NOMO-1 treated with DMSO at 0.1 percent for 48 hours (cell line): ENCODE results near the gene MOCS2.
A peak's percentile ranks its signal among the peaks of the same experiment; 100 is the strongest.

Source experiments
- DNase-seq: peaks from one replicate; lab custom pipeline; 2025; ENCODE audit not compliant: unreplicated experiment; lab: John Stamatoyannopoulos, UW

Gene MOCS2

GRCh38 chr5:53095931-53096525, 13.5 kb downstream of the MOCS2 start:
- peak; percentile 37 for DNase-seq

- no peak for DNase-seq
Observed at GRCh38 chr5:53095217-53095616, 14.3 kb downstream of the MOCS2 start.

- no peak for DNase-seq
Observed at GRCh38 chr5:53092242-53092641, 17.3 kb downstream of the MOCS2 start.

- DNase-seq, result no peak
Observed at GRCh38 chr5:53091289-53091688, 18.3 kb downstream of the MOCS2 start.

GRCh38 chr5:53090229-53090628, 19.3 kb downstream of the MOCS2 start:
- DNase-seq, result no peak

GRCh38 chr5:53089481-53089991, 20.0 kb downstream of the MOCS2 start:
- DNase-seq, result no peak

GRCh38 chr5:53087621-53088121, 21.9 kb downstream of the MOCS2 start:
- no peak for DNase-seq

GRCh38 chr5:53087171-53087570, 22.4 kb downstream of the MOCS2 start:
- no peak for DNase-seq

- DNase-seq, result no peak
Observed at GRCh38 chr5:53084546-53085255, 24.9 kb downstream of the MOCS2 start.

- DNase-seq, result no peak
Observed at GRCh38 chr5:53083927-53084326, 25.6 kb downstream of the MOCS2 start.

- DNase-seq, result no peak
Observed at GRCh38 chr5:53080271-53080670, 29.3 kb downstream of the MOCS2 start.

GRCh38 chr5:53076014-53076583, 33.5 kb downstream of the MOCS2 start:
- no peak for DNase-seq

- no peak for DNase-seq
Observed at GRCh38 chr5:53073348-53073747, 36.2 kb downstream of the MOCS2 start.

GRCh38 chr5:53071738-53072137, 37.8 kb downstream of the MOCS2 start:
- DNase-seq, result no peak

- no peak for DNase-seq
Observed at GRCh38 chr5:53071298-53071697, 38.3 kb downstream of the MOCS2 start.

GRCh38 chr5:53069626-53070025, 39.9 kb downstream of the MOCS2 start:
- DNase-seq, result no peak

- DNase-seq, result no peak
Observed at GRCh38 chr5:53068291-53068836, 41.2 kb downstream of the MOCS2 start.

- DNase-seq, result no peak
Observed at GRCh38 chr5:53067641-53068040, 41.9 kb downstream of the MOCS2 start.

- DNase-seq, result no peak
Observed at GRCh38 chr5:53066088-53066487, 43.5 kb downstream of the MOCS2 start.

- DNase-seq, result no peak
Observed at GRCh38 chr5:53063791-53064190, 45.8 kb downstream of the MOCS2 start.

- no peak for DNase-seq
Observed at GRCh38 chr5:53063176-53063575, 46.4 kb downstream of the MOCS2 start.

- peak; percentile 36 for DNase-seq
Observed at GRCh38 chr5:53059281-53059680, 50.3 kb downstream of the MOCS2 start.
